MM.1S (cell line): ENCODE measurements around the gene OR1J2.

Experiments
- EZH2 ChIP-seq: fragments of 300-600 bp; sonication (generic); optimal IDR thresholded peaks from 2 replicates; pipeline ENCODE3; 2017; ENCODE audit warnings: low read depth, mild to moderate bottlenecking, antibody characterized with exemption, low read length, mixed read lengths
- EZH2phosphoT487 ChIP-seq: fragments of 300-600 bp; sonication (generic); IDR thresholded peaks from 2 replicates; pipeline ENCODE4 v1.6.1; 2018; ENCODE audit warnings: antibody characterized with exemption, low read length
- TF ChIP-seq, protein P1 (sequence below): fragments of 300-600 bp; sonication (generic); IDR thresholded peaks from 2 replicates; pipeline ENCODE4 v1.5.1; 2016; ENCODE audit warnings: antibody characterized with exemption, low read length, mixed read lengths

- TF ChIP-seq, protein P1, sequence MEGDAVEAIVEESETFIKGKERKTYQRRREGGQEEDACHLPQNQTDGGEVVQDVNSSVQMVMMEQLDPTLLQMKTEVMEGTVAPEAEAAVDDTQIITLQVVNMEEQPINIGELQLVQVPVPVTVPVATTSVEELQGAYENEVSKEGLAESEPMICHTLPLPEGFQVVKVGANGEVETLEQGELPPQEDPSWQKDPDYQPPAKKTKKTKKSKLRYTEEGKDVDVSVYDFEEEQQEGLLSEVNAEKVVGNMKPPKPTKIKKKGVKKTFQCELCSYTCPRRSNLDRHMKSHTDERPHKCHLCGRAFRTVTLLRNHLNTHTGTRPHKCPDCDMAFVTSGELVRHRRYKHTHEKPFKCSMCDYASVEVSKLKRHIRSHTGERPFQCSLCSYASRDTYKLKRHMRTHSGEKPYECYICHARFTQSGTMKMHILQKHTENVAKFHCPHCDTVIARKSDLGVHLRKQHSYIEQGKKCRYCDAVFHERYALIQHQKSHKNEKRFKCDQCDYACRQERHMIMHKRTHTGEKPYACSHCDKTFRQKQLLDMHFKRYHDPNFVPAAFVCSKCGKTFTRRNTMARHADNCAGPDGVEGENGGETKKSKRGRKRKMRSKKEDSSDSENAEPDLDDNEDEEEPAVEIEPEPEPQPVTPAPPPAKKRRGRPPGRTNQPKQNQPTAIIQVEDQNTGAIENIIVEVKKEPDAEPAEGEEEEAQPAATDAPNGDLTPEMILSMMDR = no peak
- TF ChIP-seq EZH2 (no peak), EZH2phosphoT487 (no peak)
Measured at GRCh38 chr9:122475717-122476116, 34.9 kb upstream of the OR1J2 start.
